ENCODE data around the gene PKN1.

PKN1 gene

DNA sequence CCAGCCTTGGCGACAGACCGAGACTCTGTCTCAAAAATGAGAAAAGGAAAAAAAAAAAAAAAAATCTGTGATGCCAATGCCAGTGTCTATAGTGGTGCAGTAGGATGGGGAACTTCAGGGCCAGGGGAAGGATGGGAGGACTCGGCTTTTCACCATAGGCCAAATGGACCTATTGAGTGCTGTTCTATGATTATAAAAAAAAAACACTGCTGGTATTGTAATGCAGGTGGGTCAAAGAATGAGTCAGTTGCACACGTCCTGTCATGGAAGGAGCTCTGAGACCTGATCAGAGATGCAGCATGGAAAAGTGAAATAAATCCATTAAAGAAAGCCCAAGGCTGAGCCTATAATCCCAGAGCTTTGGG lies 78.1 kb downstream of the PKN1 start:
- H3K36me3 ChIP-seq (ENCODE audit: insufficient read depth, low read length) = peaks cover 21% of the 10 kb centered on the region
- no peak for TF ChIP-seq EZH2 (IDR thresholded peaks at IDR 0.05; ENCODE audit: borderline replicate concordance, low read depth, low read length, severe bottlenecking)
- TF ChIP-seq, protein P1, sequence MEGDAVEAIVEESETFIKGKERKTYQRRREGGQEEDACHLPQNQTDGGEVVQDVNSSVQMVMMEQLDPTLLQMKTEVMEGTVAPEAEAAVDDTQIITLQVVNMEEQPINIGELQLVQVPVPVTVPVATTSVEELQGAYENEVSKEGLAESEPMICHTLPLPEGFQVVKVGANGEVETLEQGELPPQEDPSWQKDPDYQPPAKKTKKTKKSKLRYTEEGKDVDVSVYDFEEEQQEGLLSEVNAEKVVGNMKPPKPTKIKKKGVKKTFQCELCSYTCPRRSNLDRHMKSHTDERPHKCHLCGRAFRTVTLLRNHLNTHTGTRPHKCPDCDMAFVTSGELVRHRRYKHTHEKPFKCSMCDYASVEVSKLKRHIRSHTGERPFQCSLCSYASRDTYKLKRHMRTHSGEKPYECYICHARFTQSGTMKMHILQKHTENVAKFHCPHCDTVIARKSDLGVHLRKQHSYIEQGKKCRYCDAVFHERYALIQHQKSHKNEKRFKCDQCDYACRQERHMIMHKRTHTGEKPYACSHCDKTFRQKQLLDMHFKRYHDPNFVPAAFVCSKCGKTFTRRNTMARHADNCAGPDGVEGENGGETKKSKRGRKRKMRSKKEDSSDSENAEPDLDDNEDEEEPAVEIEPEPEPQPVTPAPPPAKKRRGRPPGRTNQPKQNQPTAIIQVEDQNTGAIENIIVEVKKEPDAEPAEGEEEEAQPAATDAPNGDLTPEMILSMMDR (IDR thresholded peaks at IDR 0.05; ENCODE audit: borderline replicate concordance, extremely low read depth, low read length, poor library complexity, severe bottlenecking) = no peak
- H3K4me1 ChIP-seq (ENCODE audit: insufficient read depth, low read length) = peaks cover 37% of the 10 kb centered on the region
- no peak overlapping the region for H3K4me2 ChIP-seq (ENCODE audit: insufficient read depth, low read length)
- H3K4me3 ChIP-seq (ENCODE audit: low read depth in 1 of 2, low read length in 2 of 2) = no peak overlapping the region
- peaks cover 23% of the 10 kb centered on the region for H4K20me1 ChIP-seq (ENCODE audit: insufficient read depth, low read length)
- no peaks in the 10 kb centered on the region for H3K9me3 ChIP-seq (ENCODE audit: insufficient read depth, low read length, severe bottlenecking)
- no peak overlapping the region for H2AFZ ChIP-seq (ENCODE audit: low read depth, low read length)
- no peak overlapping the region for H3K27ac ChIP-seq (ENCODE audit: low read length)
- no peaks in the 10 kb centered on the region for H3K27me3 ChIP-seq (ENCODE audit: insufficient read depth, low read length, poor library complexity)
- no peak for DNase-seq
- ATAC-seq (ENCODE audit: insufficient read depth, low read depth) = no peak
- H3K79me2 ChIP-seq (ENCODE audit: insufficient read depth, low read length) = peaks cover 17% of the 10 kb centered on the region
- H3K9ac ChIP-seq (ENCODE audit: low read depth, low read length) = no peak overlapping the region

DNA sequence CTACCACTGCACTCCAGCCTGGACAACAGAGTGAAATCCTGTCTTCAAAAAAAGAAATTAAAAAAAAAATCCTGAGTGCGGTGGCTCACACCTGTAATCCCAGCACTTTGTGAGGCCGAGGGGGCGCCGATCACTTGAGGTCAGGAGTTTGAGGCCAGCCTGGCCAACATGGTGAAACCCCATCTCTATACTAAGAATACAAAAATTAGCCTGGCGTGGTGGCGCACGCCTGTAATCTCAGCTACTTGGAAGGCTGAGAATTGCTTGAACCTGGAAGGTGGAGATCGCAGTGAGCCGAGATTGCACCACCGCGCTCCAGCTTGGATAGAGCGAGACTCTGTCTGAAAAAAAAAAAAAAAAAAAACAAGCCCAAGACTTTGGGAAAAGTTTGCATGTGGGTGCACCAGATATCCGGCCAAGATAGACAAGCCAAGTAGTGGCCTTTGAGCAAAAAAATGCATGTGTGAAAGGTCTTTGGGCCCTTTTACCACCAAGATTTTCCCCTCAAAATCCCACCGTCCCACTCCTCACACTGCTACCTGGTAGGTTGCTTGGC lies 79.4 kb downstream of the PKN1 start:
- H4K20me1 ChIP-seq (ENCODE audit: insufficient read depth, low read length) = peaks cover 35% of the 10 kb centered on the region
- peaks cover 37% of the 10 kb centered on the region for H3K4me1 ChIP-seq (ENCODE audit: insufficient read depth, low read length)
- TF ChIP-seq, protein P1 (IDR thresholded peaks at IDR 0.05; ENCODE audit: borderline replicate concordance, extremely low read depth, low read length, poor library complexity, severe bottlenecking) = no peak
- TF ChIP-seq EZH2 (IDR thresholded peaks at IDR 0.05; ENCODE audit: borderline replicate concordance, low read depth, low read length, severe bottlenecking) = no peak
- H3K79me2 ChIP-seq (ENCODE audit: insufficient read depth, low read length) = peaks cover 30% of the 10 kb centered on the region
- H3K27ac ChIP-seq (ENCODE audit: low read length) = no peak overlapping the region
- DNase-seq = no peak
- no peak for ATAC-seq (ENCODE audit: insufficient read depth, low read depth)
- peaks cover 34% of the 10 kb centered on the region for H3K36me3 ChIP-seq (ENCODE audit: insufficient read depth, low read length)
- H2AFZ ChIP-seq (ENCODE audit: low read depth, low read length) = no peak overlapping the region
- no peaks in the 10 kb centered on the region for H3K9me3 ChIP-seq (ENCODE audit: insufficient read depth, low read length, severe bottlenecking)
- no peaks in the 10 kb centered on the region for H3K27me3 ChIP-seq (ENCODE audit: insufficient read depth, low read length, poor library complexity)
- H3K9ac ChIP-seq (ENCODE audit: low read depth, low read length) = no peak overlapping the region
- no peak overlapping the region for H3K4me3 ChIP-seq (ENCODE audit: low read depth in 1 of 2, low read length in 2 of 2)
- H3K4me2 ChIP-seq (ENCODE audit: insufficient read depth, low read length) = no peak overlapping the region

DNA sequence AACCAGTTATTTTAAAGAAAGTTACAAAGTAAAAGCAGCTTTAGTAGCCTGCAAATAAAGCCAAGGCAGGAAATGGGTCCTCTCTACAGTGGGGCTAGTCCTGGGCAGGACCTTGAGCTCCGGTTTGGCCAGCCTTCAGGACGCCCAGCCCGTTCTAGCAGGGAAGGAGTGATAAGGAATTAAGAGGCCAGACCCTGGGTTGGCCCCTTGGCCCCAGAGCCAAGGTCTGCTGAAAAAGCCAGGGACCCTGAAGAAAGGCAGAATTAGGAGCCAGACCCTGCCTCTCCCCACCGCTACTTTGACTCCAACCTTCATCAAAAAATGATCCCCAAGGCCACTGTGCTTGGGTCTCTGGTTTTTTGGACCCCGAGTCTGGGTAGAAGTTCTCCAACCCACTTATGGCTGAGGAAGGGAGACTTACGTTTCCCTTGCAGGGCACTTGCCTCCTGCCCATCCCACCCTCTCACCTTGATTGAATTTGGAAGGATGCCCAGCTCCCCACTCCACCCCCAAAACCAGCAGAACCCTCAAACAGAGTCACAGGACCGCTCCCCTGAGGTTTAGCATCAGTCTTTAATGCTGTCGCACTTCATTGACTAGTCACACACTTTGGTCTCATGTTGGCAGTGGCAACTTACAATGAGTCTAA lies 81.2 kb downstream of the PKN1 start:
- Histone ChIP-seq H3K79me2 (ENCODE audit: insufficient read depth, low read length) (peaks cover 37% of the 10 kb centered on the region), H3K4me1 (ENCODE audit: insufficient read depth, low read length) (peaks cover 43% of the 10 kb centered on the region), H3K27ac (ENCODE audit: low read length) (no peak overlapping the region), H3K9ac (ENCODE audit: low read depth, low read length) (no peak overlapping the region), H2AFZ (ENCODE audit: low read depth, low read length) (no peak overlapping the region), H3K4me2 (ENCODE audit: insufficient read depth, low read length) (peak overlapping the region; percentile 98; the same call in 1 of the 2 replicates), H3K9me3 (ENCODE audit: insufficient read depth, low read length, severe bottlenecking) (no peaks in the 10 kb centered on the region), H3K4me3 (ENCODE audit: low read depth in 1 of 2, low read length in 2 of 2) (no peak overlapping the region; a peak in 1 of 4 replicates), H3K36me3 (ENCODE audit: insufficient read depth, low read length) (peaks cover 35% of the 10 kb centered on the region), H3K27me3 (ENCODE audit: insufficient read depth, low read length, poor library complexity) (no peaks in the 10 kb centered on the region), H4K20me1 (ENCODE audit: insufficient read depth, low read length) (peaks cover 40% of the 10 kb centered on the region)
- DNase-seq = no peak
- TF ChIP-seq, protein P1 (IDR thresholded peaks at IDR 0.05; ENCODE audit: borderline replicate concordance, extremely low read depth, low read length, poor library complexity, severe bottlenecking) = no peak
- no peak for TF ChIP-seq EZH2 (IDR thresholded peaks at IDR 0.05; ENCODE audit: borderline replicate concordance, low read depth, low read length, severe bottlenecking)
- ATAC-seq (ENCODE audit: insufficient read depth, low read depth) = no peak
